Thyroid gland (tissue), 4 donors: ENCODE results near the gene TAX1BP3. TPM values are rescaled to one million over a fixed set of nuclear protein-coding genes. Genes with fewer than 3 reads are reported as not detected.

Experiments used
- DNase-seq, 2 donors: peaks; one replicate each; pipeline ENCODE4 v3.0.0-alpha.2; 2019
- H3K27ac ChIP-seq, 3 donors: fragments of 200-600 bp; sonication (generic); 1 replicate in 2 of 3; 2 replicates in 1 of 3; pipeline ENCODE4 v1.5.1; 2016 to 2019; ENCODE audit warnings: mild to moderate bottlenecking in 1 of 3, moderate library complexity in 1 of 3
- H3K27me3 ChIP-seq: fragments of 200-600 bp; sonication (generic); one replicate; pipeline ENCODE4 v1.5.1; 2019
- H3K36me3 ChIP-seq, 2 donors: fragments of 200-600 bp; sonication (generic); one replicate each; pipeline ENCODE4 v1.5.1; 2016 to 2019
- H3K4me1 ChIP-seq, 2 donors: fragments of 200-600 bp; sonication (generic); one replicate each; pipeline ENCODE4 v1.5.1; 2017 to 2019
- H3K4me3 ChIP-seq, 3 donors: fragments of 200-600 bp; sonication (generic); replicated peaks in 1 of 3; 1 replicate in 2 of 3; 2 replicates in 1 of 3; pipeline ENCODE4 v1.5.1; 2016; ENCODE audit warnings: mild to moderate bottlenecking in 1 of 3
- H3K9me3 ChIP-seq: fragments of 200-600 bp; sonication (generic); one replicate; pipeline ENCODE4 v1.5.1; 2017
- POLR2A ChIP-seq, 2 donors: fragments of 450-650 bp; IDR thresholded peaks; one replicate each; pipeline ENCODE4 v1.6.1; 2017; ENCODE audit warnings: antibody characterized with exemption in 2 of 2, mild to moderate bottlenecking in 2 of 2, moderate library complexity in 1 of 2
- WGBS, 2 donors: methylation state at CpG; one replicate each; pipeline ENCODE4 v1.1.5; 2017; 5-methylcytosine and 5-hydroxymethylcytosine counted together
- intact Hi-C: fragments of 100-400 bp; cut with DNase I; formaldehyde crosslinking; loops from one replicate; pipeline ENCODE4 v1.15.1; 2023
- total RNA-seq, 4 donors: library from RNA; depleted of rRNA; stranded (reverse); fragments of >200 nt; gene quantifications; one replicate each; pipeline ENCODE4 v1.2.3, GENCODE V29; 2016
- TF ChIP-seq, protein P1 (sequence below), 6 experiments: fragments of 200-600 bp in 3 of 6; fragments of 450-650 bp in 3 of 6; sonication (generic) in 3 of 6; IDR thresholded peaks; one replicate each; pipeline ENCODE4 v1.5.1; 2016 to 2019; ENCODE audit warnings: antibody characterized with exemption in 6 of 6, mild to moderate bottlenecking in 2 of 6, inconsistent platforms in 1 of 6, moderate library complexity in 1 of 6

Gene TAX1BP3
- total RNA-seq, 4 donors from 2014 or later: 62.9 to 151 (median 120) TPM

DNA sequence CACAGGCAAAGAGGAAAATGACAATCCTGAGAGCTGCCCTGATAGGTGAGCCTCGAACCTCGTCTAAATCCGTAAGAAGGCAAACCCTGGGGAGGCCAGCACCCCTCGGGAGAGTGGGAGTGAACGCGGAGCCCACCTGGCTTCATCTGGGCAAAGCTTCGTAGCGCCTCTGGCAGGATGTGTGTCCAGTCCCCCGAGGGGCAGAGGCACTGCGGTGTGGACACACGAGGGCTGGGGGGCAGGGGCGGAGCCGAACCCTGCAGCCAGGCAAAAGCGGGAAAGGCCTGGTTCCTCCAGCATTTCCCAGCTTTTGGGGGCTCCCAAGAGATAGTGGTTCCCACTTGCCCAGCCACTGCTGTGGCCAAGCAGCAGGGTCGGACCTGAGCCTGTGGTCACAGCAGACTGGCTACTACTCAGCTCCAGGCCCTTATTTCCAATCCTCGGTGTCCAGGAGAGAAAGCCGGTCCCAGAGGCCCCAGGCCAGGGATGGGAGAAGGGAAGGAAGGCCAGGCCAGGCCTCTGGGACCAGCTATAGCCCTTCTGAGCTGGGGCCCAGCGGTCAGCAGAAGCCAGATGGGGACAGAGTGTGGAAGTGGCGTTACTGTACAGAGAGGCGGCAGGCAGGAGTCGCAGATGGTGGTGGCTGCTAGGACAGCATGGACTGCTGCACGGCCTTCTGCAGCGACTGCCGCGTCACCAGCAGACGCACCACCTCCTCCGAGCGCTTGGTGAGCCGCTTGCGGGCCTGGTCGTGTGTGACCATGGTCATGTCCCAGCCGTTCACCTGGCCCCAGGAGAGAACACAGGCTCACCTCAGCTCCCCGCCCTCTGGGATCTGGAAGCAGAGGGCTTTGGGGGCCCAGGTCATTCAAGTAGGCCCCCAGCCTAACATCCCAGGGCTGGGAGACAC lies 5.0 kb downstream of the TAX1BP3 start:
- Histone ChIP-seq H3K4me3 (no peak overlapping the region), H3K9me3 (no peaks in the 10 kb centered on the region), H3K27me3 (no peaks in the 10 kb centered on the region), H3K27ac (no peak overlapping the region), H3K36me3 (peaks cover 15 to 21% of the 10 kb centered on the region in 2 donors), H3K4me1 (peaks cover 5 to 27% of the 10 kb centered on the region in 2 donors)
- intact Hi-C loops: no loop called here
- TF ChIP-seq, protein P1, sequence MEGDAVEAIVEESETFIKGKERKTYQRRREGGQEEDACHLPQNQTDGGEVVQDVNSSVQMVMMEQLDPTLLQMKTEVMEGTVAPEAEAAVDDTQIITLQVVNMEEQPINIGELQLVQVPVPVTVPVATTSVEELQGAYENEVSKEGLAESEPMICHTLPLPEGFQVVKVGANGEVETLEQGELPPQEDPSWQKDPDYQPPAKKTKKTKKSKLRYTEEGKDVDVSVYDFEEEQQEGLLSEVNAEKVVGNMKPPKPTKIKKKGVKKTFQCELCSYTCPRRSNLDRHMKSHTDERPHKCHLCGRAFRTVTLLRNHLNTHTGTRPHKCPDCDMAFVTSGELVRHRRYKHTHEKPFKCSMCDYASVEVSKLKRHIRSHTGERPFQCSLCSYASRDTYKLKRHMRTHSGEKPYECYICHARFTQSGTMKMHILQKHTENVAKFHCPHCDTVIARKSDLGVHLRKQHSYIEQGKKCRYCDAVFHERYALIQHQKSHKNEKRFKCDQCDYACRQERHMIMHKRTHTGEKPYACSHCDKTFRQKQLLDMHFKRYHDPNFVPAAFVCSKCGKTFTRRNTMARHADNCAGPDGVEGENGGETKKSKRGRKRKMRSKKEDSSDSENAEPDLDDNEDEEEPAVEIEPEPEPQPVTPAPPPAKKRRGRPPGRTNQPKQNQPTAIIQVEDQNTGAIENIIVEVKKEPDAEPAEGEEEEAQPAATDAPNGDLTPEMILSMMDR (IDR thresholded peaks at IDR 0.05): no peak
- TF ChIP-seq POLR2A (IDR thresholded peaks at IDR 0.05): no peak
- WGBS, 2 donors: 89 to 94% methylated on average over 16 to 28 of the region's 33 CpGs
- no peak for DNase-seq

- Histone ChIP-seq H3K4me1 (peaks cover 0 to 11% of the 10 kb centered on the region in 2 donors), H3K27me3 (no peaks in the 10 kb centered on the region), H3K36me3 (peaks cover 15 to 21% of the 10 kb centered on the region in 2 donors), H3K27ac (no peak overlapping the region), H3K9me3 (no peaks in the 10 kb centered on the region), H3K4me3 (no peak overlapping the region)
- intact Hi-C loops: no loop called here
- WGBS, 2 donors: 93 to 97% methylated on average over 14 to 16 of the region's 23 CpGs
- TF ChIP-seq, protein P1 (IDR thresholded peaks at IDR 0.05): no peak
- TF ChIP-seq POLR2A (IDR thresholded peaks at IDR 0.05): no peak
- DNase-seq: no peak
Measured at GRCh38 chr17:3660311-3660891, 8.0 kb downstream of the TAX1BP3 start.

DNA sequence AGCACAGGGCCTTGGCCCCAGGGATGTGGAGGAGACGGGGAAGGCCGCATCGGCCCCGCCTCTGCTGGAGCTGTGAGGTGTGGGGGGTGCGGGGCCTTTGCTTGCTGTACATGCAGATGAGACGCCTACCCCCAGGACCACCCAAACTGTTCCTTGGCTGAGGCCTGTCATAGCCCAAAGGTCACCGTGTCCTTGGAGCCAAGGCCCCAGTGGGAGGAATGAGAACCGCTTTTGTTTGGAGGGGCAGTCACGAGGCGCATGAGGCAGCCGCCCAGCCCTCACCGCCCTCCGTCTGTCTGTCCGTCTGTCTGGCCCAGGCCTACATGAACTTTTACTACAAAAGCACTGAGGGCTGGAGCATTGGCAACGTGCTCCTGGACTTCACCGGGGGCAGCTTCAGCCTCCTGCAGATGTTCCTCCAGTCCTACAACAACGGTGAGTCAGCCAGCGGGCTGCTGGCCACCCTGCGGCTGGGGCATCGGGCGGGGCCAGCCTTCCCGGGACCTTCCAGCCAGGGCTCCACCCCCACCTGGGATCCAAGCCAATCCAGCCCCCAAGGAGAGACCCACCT lies 8.8 kb downstream of the TAX1BP3 start:
- peaks cover 0 to 11% of the 10 kb centered on the region in 2 donors for H3K4me1 ChIP-seq
- TF ChIP-seq, protein P1 (IDR thresholded peaks at IDR 0.05): no peak
- TF ChIP-seq POLR2A (IDR thresholded peaks at IDR 0.05): no peak
- H3K9me3 ChIP-seq: no peaks in the 10 kb centered on the region
- H3K4me3 ChIP-seq: no peak overlapping the region
- DNase-seq: peak; percentile 24 to 32
- 72 to 78% methylated on average over 20 to 21 of the region's 22 CpGs for WGBS, 2 donors
- H3K27me3 ChIP-seq: no peaks in the 10 kb centered on the region
- peaks cover 15 to 18% of the 10 kb centered on the region in 2 donors for H3K36me3 ChIP-seq
- intact Hi-C loops: no loop called here
- peak overlapping the region in 2 of 3 donors; percentile 29 to 38 for H3K27ac ChIP-seq

- Histone ChIP-seq H3K9me3 (no peaks in the 10 kb centered on the region), H3K36me3 (peaks cover 8 to 11% of the 10 kb centered on the region in 2 donors), H3K4me3 (no peak overlapping the region), H3K27ac (peak overlapping the region in 2 of 3 donors; percentile 29 to 38), H3K4me1 (peaks cover 0 to 11% of the 10 kb centered on the region in 2 donors), H3K27me3 (no peaks in the 10 kb centered on the region)
- DNase-seq: no peak
- TF ChIP-seq, protein P1 (IDR thresholded peaks at IDR 0.05): no peak
- no peak for TF ChIP-seq POLR2A (IDR thresholded peaks at IDR 0.05)
- 62 to 73% methylated on average over 18 to 22 of the region's 22 CpGs for WGBS, 2 donors
- intact Hi-C loops: no loop called here
Measured at GRCh38 chr17:3658784-3659449, 9.5 kb downstream of the TAX1BP3 start.
